ENCODE data around the gene ATP5F1C.
"Not testable (repeated sequence)": the region's sequence is repeated elsewhere in the genome, so short reads cannot be mapped to it uniquely, and the experiment has no call there.

The ATP5F1C gene

GRCh38 chr10:7787857-7788638 is at the start of gene ATP5F1C, which contains the start of gene KIN:
ATP5F1C (plus strand) TSS chr10:7788177; CDS start chr10:7788208, 31 bp downstream.
KIN (minus strand) TSS chr10:7787993; CDS start chr10:7787933, 60 bp downstream.
- DNase-seq, result peak; percentile 97

- DNase-seq, result no peak
These were observed 49.2 kb upstream of the ATP5F1C start for GRCh38 chr10:7738536-7739407.

- no peak for DNase-seq
These were observed 43.7 kb upstream of the ATP5F1C start for GRCh38 chr10:7744307-7744706.

GRCh38 chr10:7748637-7749036 is 39.3 kb upstream of the ATP5F1C start:
- not testable (repeated sequence) for DNase-seq

GRCh38 chr10:7750222-7750621 is 37.8 kb upstream of the ATP5F1C start:
- no peak for DNase-seq

- no peak for DNase-seq
These were observed 35.7 kb upstream of the ATP5F1C start for GRCh38 chr10:7752251-7752650.

- DNase-seq, result no peak
These were observed 32.9 kb upstream of the ATP5F1C start for GRCh38 chr10:7755103-7755502.

- DNase-seq, result peak; percentile 10
These were observed 31.5 kb upstream of the ATP5F1C start for GRCh38 chr10:7756360-7756992.

GRCh38 chr10:7763929-7764328 is 24.0 kb upstream of the ATP5F1C start:
- DNase-seq, result peak; percentile 48

GRCh38 chr10:7766241-7766640 is 21.7 kb upstream of the ATP5F1C start:
- DNase-seq, result no peak

- DNase-seq, result no peak
These were observed 20.8 kb upstream of the ATP5F1C start for GRCh38 chr10:7767209-7767608.

GRCh38 chr10:7768417-7768816 is 19.6 kb upstream of the ATP5F1C start:
- no peak for DNase-seq

- DNase-seq, result no peak
These were observed 13.9 kb upstream of the ATP5F1C start for GRCh38 chr10:7773845-7774801.

GRCh38 chr10:7776777-7777176 is 11.2 kb upstream of the ATP5F1C start:
- no peak for DNase-seq

GRCh38 chr10:7782194-7782593 is 5.8 kb upstream of the ATP5F1C start:
- DNase-seq, result not testable (repeated sequence)

- peak; percentile 43 for DNase-seq
These were observed 1.5 kb upstream of the ATP5F1C start for GRCh38 chr10:7786430-7786829.

GRCh38 chr10:7787150-7787856 is 674 bp upstream of the ATP5F1C start:
- peak; percentile 23 for DNase-seq

GRCh38 chr10:7788639-7789286 is 786 bp downstream of the ATP5F1C start:
- no peak for DNase-seq

- DNase-seq, result no peak
These were observed 1.4 kb downstream of the ATP5F1C start for GRCh38 chr10:7789390-7789789.

- no peak for DNase-seq
These were observed 4.6 kb downstream of the ATP5F1C start for GRCh38 chr10:7792541-7792940.
